GM12873 (cell line): ENCODE measurements around the gene OR51E2.

ENCODE experiments used
- TF ChIP-seq, protein P1 (sequence below): IDR thresholded peaks from 2 replicates; pipeline ENCODE4 v1.5.1; 2012; ENCODE audit warnings: low read depth, mild to moderate bottlenecking, moderate library complexity, low read length, control low read depth; ENCODE audit not compliant: insufficient read depth; ENCODE audit errors: missing control alignments

OR51E2 gene

DNA sequence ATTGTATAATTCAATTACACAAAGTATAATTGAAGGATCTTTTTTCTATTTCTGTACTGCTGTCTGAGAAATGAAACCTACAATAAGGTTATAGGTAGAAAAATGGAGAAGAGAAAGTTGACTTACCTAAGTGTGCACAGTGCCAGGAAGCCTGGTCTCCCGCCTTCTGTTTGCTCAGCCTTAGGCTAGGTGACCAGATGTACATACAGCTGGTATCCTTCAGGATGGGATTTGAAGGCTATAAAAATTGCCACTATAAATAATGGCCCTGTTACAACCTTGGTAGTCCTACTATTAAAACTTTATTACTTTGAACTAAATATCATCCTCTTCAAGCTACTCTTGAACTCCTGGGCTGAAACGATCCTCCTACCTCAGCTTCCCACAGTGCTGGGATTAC, 19.7 kb downstream of the OR51E2 start:
- TF ChIP-seq, protein P1, sequence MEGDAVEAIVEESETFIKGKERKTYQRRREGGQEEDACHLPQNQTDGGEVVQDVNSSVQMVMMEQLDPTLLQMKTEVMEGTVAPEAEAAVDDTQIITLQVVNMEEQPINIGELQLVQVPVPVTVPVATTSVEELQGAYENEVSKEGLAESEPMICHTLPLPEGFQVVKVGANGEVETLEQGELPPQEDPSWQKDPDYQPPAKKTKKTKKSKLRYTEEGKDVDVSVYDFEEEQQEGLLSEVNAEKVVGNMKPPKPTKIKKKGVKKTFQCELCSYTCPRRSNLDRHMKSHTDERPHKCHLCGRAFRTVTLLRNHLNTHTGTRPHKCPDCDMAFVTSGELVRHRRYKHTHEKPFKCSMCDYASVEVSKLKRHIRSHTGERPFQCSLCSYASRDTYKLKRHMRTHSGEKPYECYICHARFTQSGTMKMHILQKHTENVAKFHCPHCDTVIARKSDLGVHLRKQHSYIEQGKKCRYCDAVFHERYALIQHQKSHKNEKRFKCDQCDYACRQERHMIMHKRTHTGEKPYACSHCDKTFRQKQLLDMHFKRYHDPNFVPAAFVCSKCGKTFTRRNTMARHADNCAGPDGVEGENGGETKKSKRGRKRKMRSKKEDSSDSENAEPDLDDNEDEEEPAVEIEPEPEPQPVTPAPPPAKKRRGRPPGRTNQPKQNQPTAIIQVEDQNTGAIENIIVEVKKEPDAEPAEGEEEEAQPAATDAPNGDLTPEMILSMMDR, result no peak

DNA sequence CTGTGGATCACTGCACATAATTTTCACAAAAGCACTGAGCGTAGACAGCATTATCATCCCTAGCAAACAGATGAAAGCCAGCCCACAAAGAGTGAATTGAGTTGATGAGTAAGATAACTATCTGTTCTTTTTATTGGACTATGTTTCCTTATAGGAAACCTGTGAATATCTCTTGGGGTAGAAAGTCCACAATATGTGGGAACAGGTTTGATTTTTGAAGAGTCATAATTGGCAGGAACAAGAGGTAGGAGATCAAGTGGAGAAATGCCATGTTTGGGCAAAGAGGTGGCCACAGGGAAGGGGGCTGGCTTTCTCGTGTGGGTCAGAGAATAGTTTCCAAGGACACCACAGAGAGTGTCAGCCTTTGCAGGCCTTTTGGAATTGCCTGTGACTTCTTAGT, 23.9 kb downstream of the OR51E2 start:
- TF ChIP-seq, protein P1, result no peak

DNA sequence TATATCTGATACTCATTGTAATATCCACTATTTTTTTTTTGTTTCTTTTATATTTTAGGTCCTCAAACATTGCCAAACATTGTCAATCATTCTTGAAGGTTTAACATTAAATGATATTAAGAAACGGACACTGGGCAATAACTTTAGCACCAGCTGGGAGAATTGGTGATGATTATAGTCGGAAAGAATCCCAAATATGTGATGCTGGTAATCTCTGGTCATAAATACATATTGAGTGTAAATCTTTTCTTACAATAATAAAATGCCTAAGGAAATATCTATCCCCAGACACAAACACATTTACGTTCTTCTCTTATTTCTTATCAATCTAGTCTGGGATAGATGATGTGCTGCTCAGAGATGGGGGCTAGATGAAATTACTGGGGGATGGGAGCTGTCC, 25.2 kb downstream of the OR51E2 start:
- TF ChIP-seq, protein P1, result no peak

DNA sequence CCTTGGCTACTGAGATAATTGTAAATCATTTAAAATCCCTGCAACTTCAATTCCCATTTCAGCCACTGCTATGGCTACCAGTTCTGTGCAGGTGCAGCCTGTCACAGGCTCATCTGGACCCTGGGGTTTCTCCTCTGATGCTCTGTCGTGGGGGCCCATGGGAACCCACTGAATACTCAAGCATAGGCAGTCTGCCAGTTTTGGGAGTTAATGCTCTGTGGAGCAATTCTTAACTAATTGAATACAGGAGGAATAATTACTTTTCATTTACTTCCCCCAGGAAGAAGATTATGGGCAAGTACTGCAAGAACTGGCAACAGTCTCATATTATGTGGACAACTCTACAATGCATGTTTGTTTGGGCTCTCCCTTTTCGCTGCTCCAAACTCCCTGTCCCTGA, 25.9 kb downstream of the OR51E2 start:
- TF ChIP-seq, protein P1, result no peak

DNA sequence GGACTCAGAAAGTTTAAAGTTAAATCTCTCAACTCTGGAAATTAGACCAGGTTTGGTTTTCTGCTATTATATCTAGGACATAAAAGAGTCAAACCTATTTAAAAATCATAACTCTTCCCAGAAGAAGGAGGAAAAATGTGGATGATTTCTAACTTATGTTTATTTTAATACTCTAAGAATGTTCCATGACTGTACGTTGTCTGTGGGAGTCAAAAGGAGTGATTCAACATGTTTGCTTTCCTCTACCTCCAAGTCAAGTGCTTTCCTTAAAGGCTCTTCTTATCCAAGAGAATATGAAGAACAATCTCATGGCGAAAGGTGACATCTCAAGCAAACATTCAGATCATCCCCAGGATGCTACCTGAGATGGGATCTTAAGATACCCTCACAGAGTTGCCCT, 32.2 kb downstream of the OR51E2 start:
- TF ChIP-seq, protein P1, result no peak

DNA sequence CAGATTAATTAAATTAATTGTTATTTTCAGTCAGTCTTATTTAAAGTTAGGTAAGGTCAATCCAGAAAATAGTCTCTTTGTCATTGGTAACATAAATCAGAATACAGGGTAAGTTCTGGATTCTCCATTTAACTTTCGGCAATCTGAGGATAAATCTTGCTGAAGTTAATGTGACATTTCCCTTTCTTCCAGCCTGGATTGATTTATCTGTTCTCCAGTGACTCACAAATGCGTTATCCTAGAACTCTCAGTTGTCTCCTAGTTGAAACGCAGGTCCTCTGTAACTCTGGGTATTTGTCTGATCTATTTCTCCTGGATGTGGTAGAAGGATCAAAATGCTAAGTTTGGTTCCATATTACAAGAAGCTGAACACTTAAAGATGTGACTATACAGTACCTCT, 32.9 kb downstream of the OR51E2 start:
- TF ChIP-seq, protein P1, result no peak

DNA sequence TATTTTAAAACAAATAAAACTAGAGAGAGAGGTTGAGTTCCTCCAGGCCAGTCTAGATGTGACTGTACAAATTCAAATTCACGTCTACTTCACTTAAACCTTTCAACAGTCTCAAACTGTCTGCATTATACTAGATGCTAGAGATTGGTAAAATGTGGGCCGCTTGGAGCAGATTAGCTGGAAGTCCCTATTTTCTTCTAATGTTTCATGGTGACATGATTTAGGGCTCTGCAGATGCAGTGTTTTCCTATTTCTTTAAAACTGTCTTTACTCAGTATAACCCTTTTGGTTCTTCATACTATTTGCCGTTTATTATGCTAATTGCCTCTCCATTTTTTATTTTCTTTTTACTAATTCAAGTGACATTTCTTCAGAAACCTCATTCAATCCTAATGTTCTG, 33.5 kb downstream of the OR51E2 start:
- TF ChIP-seq, protein P1, result no peak
